HL-60 (cell line): ENCODE measurements around the gene SPESP1.
"Not testable (repeated sequence)": the region's sequence is repeated elsewhere in the genome, so short reads cannot be mapped to it uniquely, and the experiment has no call there.

ENCODE experiments used
- DNase-seq, 2 experiments: peaks; one replicate each; pipeline ENCODE4 v3.0.0-alpha.2; 2010 to 2020; ENCODE audit warnings: low read depth in 1 of 2, low spot score in 1 of 2
- H3K27ac ChIP-seq: fragments of 250-450 bp; sonication (Bioruptor Pico); replicated peaks from 2 replicates; pipeline ENCODE4 v1.5.1; 2020; ENCODE audit warnings: mild to moderate bottlenecking, moderate library complexity
- H3K27me3 ChIP-seq: fragments of 250-450 bp; sonication (Bioruptor Pico); 2 replicates; pipeline ENCODE4 v1.5.1; 2021; ENCODE audit warnings: mild to moderate bottlenecking, moderate library complexity; ENCODE audit not compliant: insufficient read depth, poor library complexity, severe bottlenecking
- H3K4me3 ChIP-seq: replicated peaks from 2 replicates; pipeline ENCODE4 v1.5.1; 2011; ENCODE audit warnings: mild to moderate bottlenecking, control low read depth, low read length; ENCODE audit not compliant: insufficient read depth
- CTCF ChIP-seq: IDR thresholded peaks from one replicate; pipeline ENCODE4 v1.5.1; 2011; ENCODE audit warnings: low read length, control low read depth, inconsistent platforms; ENCODE audit not compliant: insufficient read depth
- GABPA ChIP-seq: IDR thresholded peaks from 2 replicates; pipeline ENCODE4 v1.6.1; 2012; ENCODE audit warnings: low read depth
- POLR2AphosphoS5 ChIP-seq: IDR thresholded peaks from 2 replicates; pipeline ENCODE4 v1.6.1; 2012; ENCODE audit warnings: low read depth
- REST ChIP-seq: IDR thresholded peaks from 2 replicates; pipeline ENCODE4 v1.6.1; 2012; ENCODE audit warnings: low read depth; ENCODE audit not compliant: insufficient replicate concordance
- SPI1 ChIP-seq: IDR thresholded peaks from 2 replicates; pipeline ENCODE4 v1.6.1; 2012; ENCODE audit warnings: low read depth, mild to moderate bottlenecking, borderline replicate concordance

The SPESP1 gene

DNA sequence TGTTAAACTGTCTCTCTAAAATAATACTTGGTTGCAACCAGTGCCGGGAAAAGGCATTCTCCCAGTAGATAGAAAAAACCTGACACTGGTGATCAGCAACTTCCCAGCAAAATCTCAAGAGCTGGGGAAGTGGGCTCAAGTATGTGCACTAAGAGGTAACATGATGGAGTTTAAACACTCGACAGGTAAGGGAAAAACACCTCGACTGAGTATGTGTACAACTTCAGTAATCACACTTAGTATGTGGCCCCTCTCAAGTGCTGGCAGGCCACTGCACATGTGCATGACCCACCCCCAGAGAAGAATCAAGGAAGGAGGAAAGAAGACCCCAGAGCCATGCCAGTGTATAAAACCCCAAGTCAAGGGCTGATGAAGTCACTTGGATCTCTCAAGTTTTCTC is 27.4 kb downstream of the SPESP1 start:
- DNase-seq: no peak

GRCh38 chr15:68958597-68958996 is 28.3 kb downstream of the SPESP1 start:
- no peak overlapping the region for H3K27ac ChIP-seq
- no peak for DNase-seq
- no peak overlapping the region for H3K4me3 ChIP-seq
- TF ChIP-seq CTCF (no peak), SPI1 (no peak), GABPA (no peak), REST (no peak), POLR2AphosphoS5 (no peak)
- H3K27me3 ChIP-seq: no peaks in the 10 kb centered on the region

More for the DNA sequence above, 27.4 kb downstream of the SPESP1 start:
- TF ChIP-seq REST: no peak
- TF ChIP-seq GABPA: no peak
- no peak for TF ChIP-seq SPI1
- no peak for TF ChIP-seq CTCF
- TF ChIP-seq POLR2AphosphoS5: no peak
- Histone ChIP-seq H3K27ac (no peak overlapping the region), H3K27me3 (no peaks in the 10 kb centered on the region), H3K4me3 (no peak overlapping the region)

DNA sequence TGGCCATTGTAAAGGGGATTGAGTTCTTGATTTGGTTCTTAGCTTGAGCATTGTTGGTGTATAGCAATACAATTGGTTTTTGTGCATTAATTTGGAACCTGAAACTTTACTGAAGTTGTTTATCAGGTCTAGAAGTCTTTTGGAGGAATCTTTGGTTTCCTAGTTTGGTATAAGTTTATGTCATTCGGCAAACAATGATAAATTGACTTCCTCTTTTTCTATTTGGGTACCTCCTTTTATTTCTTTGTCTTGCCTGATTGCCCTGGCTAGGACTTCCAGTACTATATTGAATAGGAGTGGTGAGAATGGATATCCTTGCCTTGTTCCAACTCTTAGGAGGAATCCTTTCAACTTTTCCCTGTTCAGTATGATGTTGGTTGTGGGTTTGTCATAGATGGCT is 32.1 kb downstream of the SPESP1 start:
- H3K27ac ChIP-seq: no peak overlapping the region
- TF ChIP-seq REST (no peak), SPI1 (peak; percentile 79), CTCF (no peak), GABPA (no peak), POLR2AphosphoS5 (no peak)
- DNase-seq: no peak
- H3K27me3 ChIP-seq: no peaks in the 10 kb centered on the region
- H3K4me3 ChIP-seq: no peak overlapping the region

DNA sequence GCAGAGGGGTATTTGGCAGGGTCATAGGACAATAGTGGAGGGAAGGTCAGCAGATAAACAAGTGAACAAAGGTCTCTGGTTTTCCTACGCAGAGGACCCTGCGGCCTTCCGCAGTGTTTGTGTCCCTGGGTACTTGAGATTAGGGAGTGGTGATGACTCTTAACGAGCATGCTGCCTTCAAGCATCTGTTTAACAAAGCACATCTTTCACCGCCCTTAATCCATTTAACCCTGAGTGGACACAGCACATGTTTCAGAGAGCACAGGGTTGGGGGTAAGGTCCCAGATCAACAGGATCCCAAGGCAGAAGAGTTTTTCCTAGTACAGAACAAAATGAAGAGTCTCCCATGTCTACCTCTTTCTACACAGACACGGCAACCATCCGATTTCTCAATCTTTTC is 33.4 kb downstream of the SPESP1 start:
- not testable (repeated sequence) for H3K27ac ChIP-seq, H3K27me3 ChIP-seq, DNase-seq, H3K4me3 ChIP-seq
